GM19328 (cell line): ENCODE measurements around the gene SEL1L3.
"Not testable (repeated sequence)": the region's sequence is repeated elsewhere in the genome, so short reads cannot be mapped to it uniquely, and the experiment has no call there.

ENCODE experiments used
- ATAC-seq: cut with Tn5 transposase; IDR thresholded peaks from one replicate; pipeline ENCODE4 v1.9.1; 2021; ENCODE audit warnings: mild to moderate bottlenecking, moderate library complexity; ENCODE audit not compliant: unreplicated experiment

The SEL1L3 gene

DNA sequence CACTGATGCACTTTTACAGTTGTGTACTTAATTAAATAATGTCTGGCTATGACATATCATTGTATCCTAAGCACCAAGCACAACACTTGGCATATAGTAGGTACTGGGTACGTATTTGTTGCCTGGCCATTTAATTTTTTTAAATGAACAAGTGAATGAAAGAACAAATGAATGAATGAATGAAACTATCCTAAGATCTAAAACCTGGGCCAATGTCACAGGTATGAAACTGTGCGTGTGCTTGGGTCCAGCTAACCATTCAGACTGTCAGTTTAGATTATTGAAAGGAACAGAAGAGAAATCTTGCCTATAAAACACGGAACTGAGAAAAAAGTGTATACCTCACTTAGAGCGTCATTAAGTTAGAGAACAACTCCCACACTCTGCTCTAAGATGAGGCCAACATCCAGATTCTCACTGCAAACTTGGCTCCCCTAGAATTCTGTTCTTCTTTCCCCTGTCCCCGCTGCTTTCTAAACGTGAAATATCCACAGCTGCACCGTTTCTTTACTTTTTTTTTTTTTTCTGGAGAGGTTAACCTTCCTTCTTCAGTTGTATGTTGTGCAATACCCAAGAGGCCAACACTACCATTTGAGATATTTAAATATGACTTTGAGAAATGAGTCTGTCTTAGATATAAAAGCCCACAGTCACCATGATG, 17.3 kb upstream of the SEL1L3 start:
- peak; percentile 58 for ATAC-seq

DNA sequence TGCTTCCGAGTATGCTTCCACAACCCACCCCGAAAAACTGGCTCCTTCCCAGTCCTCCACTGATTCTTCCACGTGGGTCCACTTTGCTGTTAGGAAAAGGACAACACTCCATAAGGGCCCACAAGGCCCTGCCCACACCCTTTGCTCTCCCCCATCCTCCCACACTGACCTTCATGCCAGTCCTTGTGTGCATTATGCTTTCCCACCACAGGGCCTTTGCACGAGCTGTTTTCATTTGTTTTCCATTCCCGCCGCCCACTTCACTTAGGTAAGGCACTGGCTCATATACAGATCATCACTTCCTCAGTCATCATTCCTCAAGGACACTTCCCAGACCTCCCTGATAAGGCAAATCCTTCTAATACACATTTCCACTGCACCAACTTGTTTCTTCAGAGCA, 16.8 kb upstream of the SEL1L3 start:
- ATAC-seq = no peak

DNA sequence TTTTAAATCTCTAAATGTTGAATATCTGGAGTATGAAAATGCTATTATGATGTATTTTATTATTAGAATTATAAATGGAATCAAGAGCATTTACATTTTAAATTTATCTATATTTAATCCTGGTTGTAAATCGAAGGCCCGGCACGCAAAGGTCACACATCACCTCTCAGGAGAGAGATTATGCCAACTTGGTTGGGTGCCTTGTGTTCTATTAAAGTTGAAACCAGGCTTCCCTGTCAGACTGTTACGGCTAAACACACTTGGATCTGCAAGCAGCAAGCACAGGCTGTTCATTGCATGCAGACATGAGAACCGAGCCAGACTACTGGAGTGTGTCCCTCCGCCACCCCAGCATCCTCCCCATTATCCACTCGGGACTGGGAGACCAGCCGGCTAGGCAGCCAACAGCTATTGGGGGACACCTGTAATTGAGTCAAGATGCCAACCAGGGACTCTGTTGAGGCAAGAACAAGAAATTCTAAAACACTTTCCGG, 16.4 kb upstream of the SEL1L3 start:
- ATAC-seq = no peak

- ATAC-seq = no peak
These were observed 15.9 kb upstream of the SEL1L3 start for GRCh38 chr4:25878676-25879075.

DNA sequence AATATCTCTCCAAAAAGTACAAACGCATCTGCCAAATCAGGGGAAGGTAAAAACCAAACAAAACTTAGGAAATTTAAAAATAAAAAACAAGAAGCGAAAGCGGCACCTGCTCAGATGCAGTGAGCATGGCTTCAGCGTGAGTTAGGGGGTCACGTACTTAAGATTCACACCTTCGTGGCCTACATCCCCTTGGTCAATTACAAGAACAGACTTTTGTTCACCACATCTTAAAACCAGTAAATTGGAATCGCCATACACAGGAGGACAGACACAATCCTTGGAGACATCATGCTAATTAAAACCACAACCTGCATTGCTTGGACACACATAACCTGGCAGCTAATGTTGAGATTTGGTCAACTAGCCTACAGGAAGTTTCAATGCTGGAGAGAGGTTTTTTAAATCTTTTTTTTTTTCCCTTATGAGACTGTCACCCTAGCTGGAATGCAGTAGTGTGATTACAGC, 12.5 kb upstream of the SEL1L3 start:
- ATAC-seq = no peak

DNA sequence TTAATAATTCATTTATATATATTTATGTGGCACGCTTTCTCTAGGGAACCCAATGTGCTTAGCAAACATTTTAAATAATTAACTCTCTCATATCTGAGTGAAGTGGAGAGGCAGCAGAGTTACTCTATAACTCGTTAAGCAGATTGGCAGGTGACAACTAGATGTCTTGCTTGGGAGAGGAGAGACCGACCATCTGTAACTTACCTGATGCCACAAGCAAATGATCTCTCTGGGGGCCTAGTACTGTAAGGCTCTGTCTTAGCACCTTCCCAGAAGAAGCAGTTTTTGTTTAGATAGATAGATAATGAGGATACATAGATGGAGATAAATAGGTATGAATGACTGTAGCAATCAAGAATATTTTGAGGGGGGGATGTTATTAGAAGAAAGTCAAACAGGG, 11.9 kb upstream of the SEL1L3 start:
- no peak for ATAC-seq

- no peak for ATAC-seq
These were observed 10.9 kb upstream of the SEL1L3 start for GRCh38 chr4:25873632-25874129.

DNA sequence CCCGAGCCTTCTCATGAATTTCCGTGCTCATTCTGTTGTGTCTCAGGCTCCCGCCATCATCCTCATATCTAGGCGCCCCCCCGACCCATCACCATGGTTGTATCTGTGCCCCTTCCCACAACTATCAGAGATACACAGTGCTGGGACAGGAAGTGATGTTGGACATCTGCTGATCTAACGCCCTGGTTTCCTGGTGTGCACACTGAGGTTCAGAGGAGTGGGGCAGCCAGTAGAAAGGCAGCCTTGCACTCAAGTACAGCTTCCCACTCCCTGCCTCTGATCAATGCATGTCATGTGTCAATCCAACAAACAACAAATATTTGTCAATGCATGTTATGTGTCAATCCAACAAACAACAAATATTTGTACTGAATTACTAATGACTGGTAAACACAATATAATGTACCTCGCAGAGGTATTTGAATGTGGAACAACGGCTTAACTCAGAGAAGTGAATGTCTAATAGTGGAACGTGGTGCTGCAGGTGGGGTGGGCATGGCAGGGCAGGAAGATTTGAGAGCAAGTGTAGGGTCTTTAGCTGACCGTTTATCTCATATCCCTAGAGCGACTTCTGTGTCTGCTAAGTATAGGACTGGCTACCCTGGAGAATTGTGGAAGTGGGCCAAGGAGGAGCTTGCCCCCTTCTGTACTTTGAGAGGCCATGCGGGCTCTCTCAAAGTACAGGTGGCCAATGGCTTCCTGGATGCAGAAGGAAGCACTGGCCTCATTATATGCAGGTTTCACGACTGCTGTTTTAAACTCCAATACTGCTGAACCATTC, 10.3 kb upstream of the SEL1L3 start:
- no peak for ATAC-seq

- no peak for ATAC-seq
These were observed 7.3 kb upstream of the SEL1L3 start for GRCh38 chr4:25870081-25870480.

- no peak for ATAC-seq
These were observed 5.0 kb upstream of the SEL1L3 start for GRCh38 chr4:25867781-25868294.

DNA sequence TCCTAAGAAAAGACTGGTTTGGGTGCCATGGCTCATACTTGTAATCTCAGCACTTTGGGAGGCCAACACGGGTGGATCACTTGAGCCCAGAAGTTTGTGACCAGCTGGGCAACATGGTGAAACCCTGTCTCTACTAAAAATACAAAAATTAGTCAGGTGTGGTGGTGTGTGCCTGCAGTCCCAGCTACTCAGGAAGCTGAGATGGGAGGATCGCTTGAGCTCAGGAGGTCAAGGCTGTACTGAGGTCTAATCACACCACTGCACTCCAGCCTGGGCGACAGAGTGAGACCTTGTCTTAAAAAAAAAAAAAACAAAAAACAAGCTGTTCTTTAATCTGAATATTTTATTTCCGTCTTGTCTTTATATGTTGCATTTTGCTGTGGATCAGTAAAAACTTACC, 3.6 kb upstream of the SEL1L3 start:
- not testable (repeated sequence) for ATAC-seq

DNA sequence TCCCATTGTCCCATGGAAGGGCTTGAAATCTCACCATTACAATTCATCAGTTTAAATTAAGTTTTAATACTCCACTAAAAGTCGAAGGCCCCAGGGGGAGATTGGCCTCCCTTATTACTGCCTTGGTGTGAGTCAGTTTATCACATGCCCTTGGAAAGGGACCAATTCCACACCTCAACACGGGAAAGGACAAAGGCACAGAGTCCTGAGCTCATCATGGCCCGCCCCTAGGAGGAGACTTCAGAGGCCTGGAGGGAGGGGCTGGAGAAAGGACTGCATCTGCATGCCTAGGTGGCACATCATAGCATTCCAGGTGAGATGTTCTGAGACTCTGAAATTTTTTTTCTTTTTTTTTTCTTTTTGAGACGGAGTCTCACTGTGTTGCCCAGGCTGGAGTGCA, 2.8 kb upstream of the SEL1L3 start:
- ATAC-seq = no peak

GRCh38 chr4:25863831-25864418, 1.1 kb upstream of the SEL1L3 start:
- no peak for ATAC-seq

- no peak for ATAC-seq
These were observed 578 bp upstream of the SEL1L3 start for GRCh38 chr4:25863347-25863784.

- ATAC-seq = peak; percentile 2
These were observed 807 bp downstream of the SEL1L3 start for GRCh38 chr4:25861951-25862410.

DNA sequence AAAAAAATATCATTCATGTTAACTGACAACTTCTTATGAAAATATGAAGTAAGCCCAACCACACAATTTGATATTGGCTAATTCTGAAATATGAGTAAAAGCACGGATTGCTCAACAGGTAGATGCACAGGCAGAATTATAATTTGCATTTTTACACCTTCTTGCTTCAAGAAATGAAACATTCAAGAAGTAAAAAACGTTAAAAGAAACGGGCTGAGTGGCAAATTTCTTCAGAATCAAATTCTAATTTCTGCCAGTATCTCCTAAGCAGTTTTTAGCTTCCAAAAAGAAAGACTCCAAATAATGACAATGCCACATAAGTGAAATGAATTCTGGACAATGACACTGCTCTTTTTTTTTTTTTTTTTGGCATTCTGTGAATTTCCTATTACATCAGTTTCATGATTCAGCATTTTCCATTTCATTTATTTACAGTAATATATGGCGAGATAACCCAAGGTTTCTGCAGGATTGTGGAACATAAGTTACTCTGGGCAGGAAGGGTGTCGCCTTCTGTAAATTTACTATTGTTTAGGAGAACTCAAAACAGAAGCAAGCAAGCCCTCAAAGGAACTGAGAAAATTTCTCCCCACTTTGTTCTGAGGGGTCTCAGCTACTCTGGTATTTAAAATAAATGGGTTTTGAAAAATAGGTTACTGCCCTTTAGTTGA, 1.4 kb downstream of the SEL1L3 start:
- ATAC-seq = no peak

DNA sequence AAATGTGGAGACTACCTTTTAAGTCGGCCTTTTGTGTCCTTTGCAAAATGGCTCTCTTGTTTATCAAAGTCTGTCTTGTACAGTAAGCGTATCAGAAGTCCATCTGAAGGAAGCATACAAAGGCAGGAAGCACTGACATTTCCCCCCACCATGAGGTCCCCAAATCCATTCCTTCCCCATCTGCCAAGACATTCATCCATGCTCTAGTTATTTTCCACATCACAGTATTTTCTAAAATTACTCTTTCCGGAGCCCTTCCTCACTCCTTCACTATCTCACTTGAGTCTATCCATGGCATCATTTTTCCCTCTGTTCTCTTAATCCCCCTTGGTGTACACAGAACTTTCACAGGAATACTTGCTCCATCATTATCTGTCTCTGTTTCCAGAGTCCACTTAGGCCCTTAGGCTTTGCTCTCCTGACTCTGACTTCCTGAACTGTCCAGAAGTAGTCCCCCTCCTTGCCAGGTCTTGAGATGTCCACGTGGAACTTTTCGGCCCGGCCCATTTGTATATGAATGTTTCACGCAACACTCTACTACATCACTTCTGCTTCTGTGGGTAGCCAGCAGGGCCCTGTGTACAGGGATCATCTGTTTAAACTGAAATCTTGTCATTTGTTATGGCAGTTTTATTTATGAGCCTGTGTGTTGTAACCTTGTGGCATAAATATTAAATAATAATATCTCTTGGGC, 2.1 kb downstream of the SEL1L3 start:
- no peak for ATAC-seq

- no peak for ATAC-seq
These were observed 3.2 kb downstream of the SEL1L3 start for GRCh38 chr4:25859429-25860148.

GRCh38 chr4:25857851-25858400, 4.9 kb downstream of the SEL1L3 start:
- ATAC-seq = no peak
